Ishikawa (cell line): ENCODE measurements around the gene RBM20.

Experiments used
- CEBPB ChIP-seq: IDR thresholded peaks from 2 replicates; pipeline ENCODE4 v1.6.1; 2012
- CREB1 ChIP-seq: IDR thresholded peaks from 2 replicates; pipeline ENCODE4 v1.6.1; 2012; ENCODE audit warnings: low read depth
- EGR1 ChIP-seq: IDR thresholded peaks from 2 replicates; pipeline ENCODE4 v1.6.1; 2012
- EP300 ChIP-seq: IDR thresholded peaks from 2 replicates; pipeline ENCODE4 v1.6.1; 2012; ENCODE audit warnings: borderline replicate concordance
- FOXM1 ChIP-seq: IDR thresholded peaks from 2 replicates; pipeline ENCODE4 v1.6.1; 2012; ENCODE audit warnings: low read depth, borderline replicate concordance
- MAX ChIP-seq: IDR thresholded peaks from 2 replicates; pipeline ENCODE4 v1.6.1; 2012
- NFIC ChIP-seq: IDR thresholded peaks from 2 replicates; pipeline ENCODE4 v1.6.1; 2012
- RAD21 ChIP-seq: IDR thresholded peaks from 2 replicates; pipeline ENCODE4 v1.6.1; 2012; ENCODE audit warnings: low read depth
- REST ChIP-seq: IDR thresholded peaks from 2 replicates; pipeline ENCODE4 v1.6.1; 2012; ENCODE audit warnings: low read depth, mild to moderate bottlenecking
- TAF1 ChIP-seq: IDR thresholded peaks from 2 replicates; pipeline ENCODE4 v1.6.1; 2012; ENCODE audit warnings: low read depth, mild to moderate bottlenecking
- TCF12 ChIP-seq: IDR thresholded peaks from 2 replicates; pipeline ENCODE4 v1.6.1; 2012; ENCODE audit warnings: low read depth
- TEAD4 ChIP-seq: IDR thresholded peaks from 2 replicates; pipeline ENCODE4 v1.6.1; 2012
- USF1 ChIP-seq: IDR thresholded peaks from 2 replicates; pipeline ENCODE4 v1.6.1; 2012
- YY1 ChIP-seq: IDR thresholded peaks from 2 replicates; pipeline ENCODE4 v1.6.1; 2012; ENCODE audit warnings: low read depth
- ZBTB7A ChIP-seq: IDR thresholded peaks from 2 replicates; pipeline ENCODE4 v1.6.1; 2012; ENCODE audit warnings: low read depth

RBM20 gene

GRCh38 chr10:110613341-110613995 lies 30.7 kb upstream of the RBM20 start:
- no peak for TF ChIP-seq RAD21
- no peak for TF ChIP-seq USF1
- no peak for TF ChIP-seq EP300
- no peak for TF ChIP-seq YY1
- no peak for TF ChIP-seq REST
- TF ChIP-seq TAF1, result no peak
- no peak for TF ChIP-seq NFIC
- no peak for TF ChIP-seq CEBPB
- no peak for TF ChIP-seq EGR1
- TF ChIP-seq ZBTB7A, result no peak
- TF ChIP-seq FOXM1, result no peak
- no peak for TF ChIP-seq MAX

GRCh38 chr10:110613996-110614495 lies 30.1 kb upstream of the RBM20 start:
- TF ChIP-seq YY1 (no peak), TCF12 (no peak), CREB1 (no peak), RAD21 (no peak), EP300 (no peak), FOXM1 (no peak), TAF1 (no peak), EGR1 (no peak), ZBTB7A (no peak), CEBPB (no peak), USF1 (no peak), TEAD4 (no peak)

GRCh38 chr10:110615057-110615747 lies 28.9 kb upstream of the RBM20 start:
- TF ChIP-seq FOXM1 (no peak), CREB1 (no peak), EP300 (no peak)

- TF ChIP-seq YY1 (no peak), ZBTB7A (no peak), CEBPB (no peak), RAD21 (no peak), REST (no peak), USF1 (no peak), MAX (no peak), CREB1 (no peak), EP300 (no peak), EGR1 (no peak)
Measured at GRCh38 chr10:110616493-110617033, 27.6 kb upstream of the RBM20 start.

- TF ChIP-seq USF1 (no peak), ZBTB7A (no peak), TEAD4 (no peak), EP300 (no peak), NFIC (no peak), CEBPB (no peak), EGR1 (no peak), YY1 (no peak), REST (no peak), TCF12 (no peak), RAD21 (no peak), FOXM1 (no peak), CREB1 (no peak), MAX (no peak), TAF1 (no peak)
Measured at GRCh38 chr10:110617425-110618229, 26.5 kb upstream of the RBM20 start.
